ENCODE results near the gene TRIM75. TPM values are rescaled to one million over a fixed set of nuclear protein-coding genes. Genes with fewer than 3 reads are reported as not detected.

Gene TRIM75
- total RNA-seq, 2 experiments from 2014 or later = not detected

DNA sequence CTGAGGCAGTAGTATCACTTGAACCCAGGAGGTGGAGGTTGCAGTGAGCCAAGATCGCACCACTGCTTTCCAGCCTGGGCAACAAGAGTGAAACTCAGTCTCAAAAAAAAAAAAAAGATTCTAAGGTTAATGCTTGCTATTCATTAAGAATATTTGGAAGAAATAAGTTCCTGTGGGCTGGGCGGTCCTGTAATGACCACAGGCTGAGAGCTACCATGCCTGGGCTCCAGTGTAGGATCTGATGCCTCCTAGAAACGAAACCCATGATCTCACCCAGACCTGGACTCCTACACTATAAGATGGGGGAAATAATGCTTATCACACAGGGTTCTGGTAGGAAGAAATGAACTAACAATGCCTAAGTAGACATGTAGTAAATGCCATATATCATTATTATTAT lies 41.2 kb downstream of the TRIM75 start:
- TF ChIP-seq, protein P1, sequence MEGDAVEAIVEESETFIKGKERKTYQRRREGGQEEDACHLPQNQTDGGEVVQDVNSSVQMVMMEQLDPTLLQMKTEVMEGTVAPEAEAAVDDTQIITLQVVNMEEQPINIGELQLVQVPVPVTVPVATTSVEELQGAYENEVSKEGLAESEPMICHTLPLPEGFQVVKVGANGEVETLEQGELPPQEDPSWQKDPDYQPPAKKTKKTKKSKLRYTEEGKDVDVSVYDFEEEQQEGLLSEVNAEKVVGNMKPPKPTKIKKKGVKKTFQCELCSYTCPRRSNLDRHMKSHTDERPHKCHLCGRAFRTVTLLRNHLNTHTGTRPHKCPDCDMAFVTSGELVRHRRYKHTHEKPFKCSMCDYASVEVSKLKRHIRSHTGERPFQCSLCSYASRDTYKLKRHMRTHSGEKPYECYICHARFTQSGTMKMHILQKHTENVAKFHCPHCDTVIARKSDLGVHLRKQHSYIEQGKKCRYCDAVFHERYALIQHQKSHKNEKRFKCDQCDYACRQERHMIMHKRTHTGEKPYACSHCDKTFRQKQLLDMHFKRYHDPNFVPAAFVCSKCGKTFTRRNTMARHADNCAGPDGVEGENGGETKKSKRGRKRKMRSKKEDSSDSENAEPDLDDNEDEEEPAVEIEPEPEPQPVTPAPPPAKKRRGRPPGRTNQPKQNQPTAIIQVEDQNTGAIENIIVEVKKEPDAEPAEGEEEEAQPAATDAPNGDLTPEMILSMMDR (IDR thresholded peaks at IDR 0.05) = no peak
- ATAC-seq (ENCODE audit: poor library complexity) (no peak), DNase-seq (no peak)
- Histone ChIP-seq H3K27ac (ENCODE audit: low read depth in 1 of 2, low read length in 2 of 2) (no peak overlapping the region), H3K9me3 (ENCODE audit: control insufficient read depth in 1 of 2, insufficient read depth in 1 of 2, low read length in 2 of 2) (no peaks in the 10 kb centered on the region), H3K27me3 (ENCODE audit: control insufficient read depth in 1 of 2, insufficient read depth in 2 of 2, low read length in 2 of 2) (no peaks in the 10 kb centered on the region), H3K4me3 (ENCODE audit: low read length) (no peak overlapping the region), H3K36me3 (ENCODE audit: insufficient read depth, low read length) (peaks cover 20% of the 10 kb centered on the region), H3K4me1 (ENCODE audit: insufficient read depth, low read length) (no peaks in the 10 kb centered on the region)
- Mint-ChIP-seq H3K9me3 (no peaks in the 10 kb centered on the region), H3K36me3 (ENCODE audit: low read depth) (peaks cover 52% of the 10 kb centered on the region), H3K27ac (no peak overlapping the region), H3K4me1 (ENCODE audit: low read depth) (no peaks in the 10 kb centered on the region), H3K27me3 (no peaks in the 10 kb centered on the region), H3K4me3 (no peak overlapping the region)
- ChIA-PET POLR2A (no interaction called here), CTCF (no interaction called here)
- intact Hi-C loops (cut with DNase I, micrococcal nuclease) = loop anchor here in 1 of 2 experiments (5.0 to 10.0 kb wide), 2 partner anchors 318 to 1540 kb away; no protein-coding TSS in a partner anchor

DNA sequence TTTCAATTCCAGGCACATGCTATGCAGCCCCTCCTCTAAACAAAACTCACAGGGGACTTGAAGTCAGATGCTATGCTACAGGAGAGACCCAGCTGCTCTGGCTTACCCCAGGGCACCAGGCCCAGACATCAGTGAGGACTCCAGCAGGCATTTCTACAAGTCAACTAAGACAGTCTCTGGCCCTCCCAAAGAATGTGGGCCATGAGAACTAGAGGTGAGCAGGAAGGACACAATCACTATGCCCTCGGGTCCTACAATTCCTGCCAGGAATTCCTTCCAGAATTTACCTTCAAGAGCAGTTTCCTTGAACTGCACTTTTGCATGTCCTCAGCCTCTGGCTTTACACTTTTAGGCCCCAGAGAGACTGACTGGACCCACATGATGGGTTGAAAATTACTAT lies 41.6 kb downstream of the TRIM75 start:
- no peak for ATAC-seq (ENCODE audit: poor library complexity)
- no peaks in the 10 kb centered on the region for H3K9me3 Mint-ChIP-seq
- Histone ChIP-seq H3K4me1 (ENCODE audit: insufficient read depth, low read length) (no peaks in the 10 kb centered on the region), H3K36me3 (ENCODE audit: insufficient read depth, low read length) (peaks cover 20% of the 10 kb centered on the region), H3K27ac (ENCODE audit: low read depth in 1 of 2, low read length in 2 of 2) (no peak overlapping the region), H3K27me3 (ENCODE audit: control insufficient read depth in 1 of 2, insufficient read depth in 2 of 2, low read length in 2 of 2) (no peaks in the 10 kb centered on the region), H3K9me3 (ENCODE audit: control insufficient read depth in 1 of 2, insufficient read depth in 1 of 2, low read length in 2 of 2) (no peaks in the 10 kb centered on the region), H3K4me3 (ENCODE audit: low read length) (no peak overlapping the region)
- H3K27me3 Mint-ChIP-seq = no peaks in the 10 kb centered on the region
- TF ChIP-seq, protein P1 (IDR thresholded peaks at IDR 0.05) = no peak
- no peaks in the 10 kb centered on the region for H3K4me1 Mint-ChIP-seq (ENCODE audit: low read depth)
- peaks cover 51% of the 10 kb centered on the region for H3K36me3 Mint-ChIP-seq (ENCODE audit: low read depth)
- intact Hi-C loops (cut with DNase I, micrococcal nuclease) = loop anchor here in 1 of 2 experiments (5.0 to 10.0 kb wide), 2 partner anchors 318 to 1540 kb away; no protein-coding TSS in a partner anchor
- H3K4me3 Mint-ChIP-seq = no peak overlapping the region
- ChIA-PET POLR2A (no interaction called here), CTCF (no interaction called here)
- H3K27ac Mint-ChIP-seq = no peak overlapping the region
- DNase-seq = no peak

DNA sequence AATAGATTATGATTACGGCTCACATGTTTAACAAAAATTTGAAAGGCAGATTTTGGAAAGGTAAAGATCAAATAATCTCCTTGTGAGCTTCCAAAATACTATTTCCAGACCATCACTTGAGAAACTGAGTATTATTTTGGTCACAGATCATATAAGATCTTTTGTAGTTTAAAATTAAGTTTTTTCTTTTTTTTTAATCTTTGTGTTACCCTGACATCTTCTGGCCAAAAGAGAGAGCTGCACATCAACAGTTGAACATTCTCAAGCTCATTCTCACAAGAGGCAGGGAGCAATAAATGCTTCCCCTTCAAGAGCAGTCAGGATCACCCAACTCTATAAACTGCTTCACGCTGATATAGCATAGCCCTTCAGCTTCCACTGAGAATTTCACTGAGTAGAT lies 43.1 kb downstream of the TRIM75 start:
- H3K36me3 ChIP-seq (ENCODE audit: insufficient read depth, low read length) = peaks cover 26% of the 10 kb centered on the region
- ChIA-PET POLR2A (no interaction called here), CTCF (interaction anchor here (0.7 to 1.0 kb wide), 3 partner anchors 9 to 15 kb away, joined by 3 read pairs; no protein-coding TSS in a partner anchor)
- DNase-seq (peak in 2 of 14 experiments; percentile 16 to 17), ATAC-seq (ENCODE audit: poor library complexity) (no peak)
- no peak overlapping the region for H3K4me3 Mint-ChIP-seq
- intact Hi-C loops (cut with DNase I, micrococcal nuclease) = loop anchor here in 1 of 2 experiments (5.0 to 10.0 kb wide), 2 partner anchors 319 to 1542 kb away; no protein-coding TSS in a partner anchor
- no peak overlapping the region for H3K4me3 ChIP-seq (ENCODE audit: low read length)
- no peak overlapping the region for H3K27ac ChIP-seq (ENCODE audit: low read depth in 1 of 2, low read length in 2 of 2)
- no peaks in the 10 kb centered on the region for H3K4me1 Mint-ChIP-seq (ENCODE audit: low read depth)
- no peaks in the 10 kb centered on the region for H3K9me3 Mint-ChIP-seq
- H3K36me3 Mint-ChIP-seq (ENCODE audit: low read depth) = peaks cover 54% of the 10 kb centered on the region
- no peaks in the 10 kb centered on the region for H3K4me1 ChIP-seq (ENCODE audit: insufficient read depth, low read length)
- TF ChIP-seq, protein P1 (IDR thresholded peaks at IDR 0.05) = peak; percentile 44
- H3K27me3 Mint-ChIP-seq = no peaks in the 10 kb centered on the region
- no peaks in the 10 kb centered on the region for H3K9me3 ChIP-seq (ENCODE audit: control insufficient read depth in 1 of 2, insufficient read depth in 1 of 2, low read length in 2 of 2)
- H3K27me3 ChIP-seq (ENCODE audit: control insufficient read depth in 1 of 2, insufficient read depth in 2 of 2, low read length in 2 of 2) = no peaks in the 10 kb centered on the region
- H3K27ac Mint-ChIP-seq = no peak overlapping the region

Measured in CD4-positive, alpha-beta T cell (primary cell).